ENCODE data around the gene TMEM179.

DNA sequence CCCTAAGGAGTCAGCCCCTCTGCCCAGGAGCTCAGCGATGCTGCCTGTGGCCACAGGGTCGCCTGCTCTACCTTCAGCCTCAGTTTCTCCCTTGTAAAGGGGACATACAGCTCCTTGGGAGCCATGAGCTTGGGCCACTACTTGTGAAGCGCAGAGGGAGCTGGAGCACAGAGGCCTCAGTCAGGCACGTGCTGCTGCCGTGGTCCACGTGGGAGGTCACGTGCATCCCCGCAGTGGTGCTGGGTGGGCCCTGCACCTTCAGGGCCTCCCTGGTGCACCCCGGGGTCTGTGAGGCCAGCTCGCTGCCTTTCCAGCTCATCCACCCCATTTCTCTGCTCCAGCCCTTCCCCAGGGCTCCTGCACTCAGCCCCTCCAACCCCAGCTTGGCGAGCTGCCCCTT lies 36.0 kb downstream of the TMEM179 start:
- no peak for TF ChIP-seq POLR2A (IDR thresholded peaks at IDR 0.05)
- TF ChIP-seq, protein P1, sequence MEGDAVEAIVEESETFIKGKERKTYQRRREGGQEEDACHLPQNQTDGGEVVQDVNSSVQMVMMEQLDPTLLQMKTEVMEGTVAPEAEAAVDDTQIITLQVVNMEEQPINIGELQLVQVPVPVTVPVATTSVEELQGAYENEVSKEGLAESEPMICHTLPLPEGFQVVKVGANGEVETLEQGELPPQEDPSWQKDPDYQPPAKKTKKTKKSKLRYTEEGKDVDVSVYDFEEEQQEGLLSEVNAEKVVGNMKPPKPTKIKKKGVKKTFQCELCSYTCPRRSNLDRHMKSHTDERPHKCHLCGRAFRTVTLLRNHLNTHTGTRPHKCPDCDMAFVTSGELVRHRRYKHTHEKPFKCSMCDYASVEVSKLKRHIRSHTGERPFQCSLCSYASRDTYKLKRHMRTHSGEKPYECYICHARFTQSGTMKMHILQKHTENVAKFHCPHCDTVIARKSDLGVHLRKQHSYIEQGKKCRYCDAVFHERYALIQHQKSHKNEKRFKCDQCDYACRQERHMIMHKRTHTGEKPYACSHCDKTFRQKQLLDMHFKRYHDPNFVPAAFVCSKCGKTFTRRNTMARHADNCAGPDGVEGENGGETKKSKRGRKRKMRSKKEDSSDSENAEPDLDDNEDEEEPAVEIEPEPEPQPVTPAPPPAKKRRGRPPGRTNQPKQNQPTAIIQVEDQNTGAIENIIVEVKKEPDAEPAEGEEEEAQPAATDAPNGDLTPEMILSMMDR (IDR thresholded peaks at IDR 0.05), result no peak

Data from uterus (tissue), 2 donors.